GM19240 (cell line): ENCODE results near the gene HERC5.
A peak's percentile ranks its signal among the peaks of the same experiment; 100 is the strongest.
"Not testable (repeated sequence)": the region's sequence is repeated elsewhere in the genome, so short reads cannot be mapped to it uniquely, and the experiment has no call there.

Experiments
- DNase-seq: peaks from one replicate; pipeline ENCODE4 v3.0.0; 2011; ENCODE audit warnings: low spot score; ENCODE audit not compliant: insufficient read length

The HERC5 gene

GRCh38 chr4:88456670-88457306 lies at the start of gene HERC5:
TSS of gene HERC5 (plus strand) at chr4:88457119. CDS start at chr4:88457270, 151 bp downstream.
- peak; percentile 70 for DNase-seq

GRCh38 chr4:88409206-88409605 lies 47.7 kb upstream of the HERC5 start:
- no peak for DNase-seq

- DNase-seq = no peak
These were observed 47.1 kb upstream of the HERC5 start for GRCh38 chr4:88409789-88410188.

GRCh38 chr4:88411491-88412096 lies 45.3 kb upstream of the HERC5 start:
- no peak for DNase-seq

- no peak for DNase-seq
These were observed 43.1 kb upstream of the HERC5 start for GRCh38 chr4:88413801-88414200.

GRCh38 chr4:88414755-88415154 lies 42.2 kb upstream of the HERC5 start:
- DNase-seq = no peak

GRCh38 chr4:88415982-88416381 lies 40.9 kb upstream of the HERC5 start:
- no peak for DNase-seq

GRCh38 chr4:88418411-88418810 lies 38.5 kb upstream of the HERC5 start:
- no peak for DNase-seq

- no peak for DNase-seq
These were observed 37.0 kb upstream of the HERC5 start for GRCh38 chr4:88419874-88420273.

GRCh38 chr4:88420844-88421243 lies 36.1 kb upstream of the HERC5 start:
- no peak for DNase-seq

GRCh38 chr4:88422403-88422802 lies 34.5 kb upstream of the HERC5 start:
- no peak for DNase-seq

- DNase-seq = no peak
These were observed 27.5 kb upstream of the HERC5 start for GRCh38 chr4:88429401-88429800.

GRCh38 chr4:88435987-88436693 lies 20.8 kb upstream of the HERC5 start:
- no peak for DNase-seq

GRCh38 chr4:88437873-88438272 lies 19.0 kb upstream of the HERC5 start:
- not testable (repeated sequence) for DNase-seq

GRCh38 chr4:88439161-88439760 lies 17.7 kb upstream of the HERC5 start:
- no peak for DNase-seq

- no peak for DNase-seq
These were observed 16.8 kb upstream of the HERC5 start for GRCh38 chr4:88440146-88440545.

GRCh38 chr4:88441696-88442095 lies 15.2 kb upstream of the HERC5 start:
- no peak for DNase-seq

- DNase-seq = no peak
These were observed 14.2 kb upstream of the HERC5 start for GRCh38 chr4:88442689-88443191.

GRCh38 chr4:88443486-88443885 lies 13.4 kb upstream of the HERC5 start:
- no peak for DNase-seq

- DNase-seq = no peak
These were observed 11.7 kb upstream of the HERC5 start for GRCh38 chr4:88445252-88445651.

- DNase-seq = no peak
These were observed 10.8 kb upstream of the HERC5 start for GRCh38 chr4:88446124-88446523.
